Activated T-cell treated with anti-CD3 and anti-CD28 coated beads for 48 hours (primary cell): Measurements from ENCODE around the gene LMLN.
A peak's percentile ranks its signal among the peaks of the same experiment; 100 is the strongest.
"Not testable (repeated sequence)": the region's sequence is repeated elsewhere in the genome, so short reads cannot be mapped to it uniquely, and the experiment has no call there.

Experiments
- DNase-seq: peaks from one replicate; pipeline ENCODE4 v3.0.0-alpha.2; 2020; ENCODE audit warnings: low read depth

The LMLN gene

DNA sequence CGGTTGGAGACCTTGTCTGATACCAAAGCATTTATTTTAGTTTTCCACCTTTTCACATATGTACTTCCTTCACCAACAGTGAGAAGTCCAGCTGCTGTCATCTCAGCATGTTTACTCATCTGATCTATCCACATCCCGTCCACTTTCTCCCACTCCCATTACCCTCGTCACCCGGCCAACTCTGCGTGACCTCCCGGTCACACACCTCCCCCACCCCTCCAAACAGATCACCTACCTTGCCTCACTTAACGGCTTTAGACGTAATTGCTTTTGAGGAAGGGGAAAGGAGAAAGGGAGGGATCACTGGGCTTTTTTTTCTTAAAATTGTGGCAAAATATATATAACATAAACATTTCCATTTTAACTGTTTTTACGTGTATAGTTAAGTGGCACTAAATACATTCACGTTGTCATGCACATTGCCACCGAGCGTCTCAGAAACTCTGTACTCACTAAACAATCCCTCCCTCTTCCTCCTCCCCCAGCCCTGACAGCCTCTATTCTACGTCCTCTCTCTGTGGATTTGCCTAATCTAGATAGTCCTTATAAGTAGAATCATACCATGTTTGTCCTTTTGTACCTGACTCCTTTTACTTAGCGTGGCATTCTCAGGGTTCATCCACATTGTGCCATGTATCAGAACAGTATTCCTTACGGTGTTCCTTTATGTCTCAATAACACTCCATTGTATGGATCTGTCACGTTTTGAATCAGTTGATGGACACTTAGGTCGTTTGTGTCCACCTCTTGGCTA lies 67.2 kb downstream of the LMLN start:
- DNase-seq = no peak

GRCh38 chr3:198027799-198028390 lies 67.9 kb downstream of the LMLN start:
- no peak for DNase-seq

DNA sequence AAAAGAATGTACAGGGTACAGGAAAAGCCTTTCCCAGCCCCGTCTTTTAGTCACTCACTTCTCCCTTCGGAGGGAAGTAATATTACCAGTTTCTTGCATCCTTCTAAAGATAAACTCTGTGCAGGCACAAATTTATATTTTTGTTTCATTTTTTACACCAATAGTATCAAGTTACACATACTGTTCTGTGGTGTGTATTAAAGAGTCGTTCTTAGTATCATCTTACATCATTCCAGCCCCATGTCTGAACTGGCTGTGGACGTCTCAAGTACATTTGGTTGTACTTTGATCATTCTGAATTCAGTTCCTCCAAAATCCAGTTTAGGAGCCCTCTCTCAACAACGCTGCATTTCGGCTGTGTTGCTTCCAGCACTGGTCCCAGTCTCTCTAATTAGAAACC lies 68.7 kb downstream of the LMLN start:
- DNase-seq = no peak

DNA sequence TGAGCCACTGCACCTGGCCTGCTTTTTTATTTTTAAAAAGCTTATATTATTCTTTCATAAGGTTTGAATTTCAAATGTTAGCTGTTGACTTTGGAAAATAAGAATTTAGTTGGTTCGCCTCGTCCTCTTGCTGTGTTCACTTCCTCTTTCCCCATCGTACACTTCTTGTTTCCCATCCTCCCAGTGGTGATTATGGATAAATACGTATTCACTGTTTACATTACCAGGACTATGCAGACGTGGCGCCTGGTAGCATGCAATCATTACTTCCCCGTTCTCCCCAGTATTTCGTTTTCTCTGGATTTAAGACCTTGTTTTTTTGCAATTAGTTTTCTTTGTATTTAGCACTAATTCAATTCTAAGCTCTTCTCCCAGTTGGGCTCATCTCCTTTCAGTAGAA lies 70.1 kb downstream of the LMLN start:
- no peak for DNase-seq

DNA sequence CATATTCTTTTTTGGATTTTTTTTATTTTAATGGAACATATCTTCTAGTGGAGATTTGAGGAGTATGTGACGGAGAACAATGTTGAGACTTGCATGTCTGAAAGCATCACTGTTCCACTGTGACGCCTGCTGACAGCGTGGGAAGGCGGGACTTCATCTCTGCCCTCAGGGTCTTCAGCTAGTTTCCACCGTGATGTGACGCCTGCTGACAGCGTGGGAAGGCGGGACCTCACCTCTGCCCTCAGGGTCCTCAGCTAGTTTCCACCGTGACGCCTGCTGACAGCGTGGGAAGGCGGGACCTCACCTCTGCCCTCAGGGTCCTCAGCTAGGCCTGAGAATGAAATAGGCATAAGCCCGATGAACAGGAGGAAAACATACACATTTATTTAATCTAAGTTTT lies 70.7 kb downstream of the LMLN start:
- DNase-seq = no peak

DNA sequence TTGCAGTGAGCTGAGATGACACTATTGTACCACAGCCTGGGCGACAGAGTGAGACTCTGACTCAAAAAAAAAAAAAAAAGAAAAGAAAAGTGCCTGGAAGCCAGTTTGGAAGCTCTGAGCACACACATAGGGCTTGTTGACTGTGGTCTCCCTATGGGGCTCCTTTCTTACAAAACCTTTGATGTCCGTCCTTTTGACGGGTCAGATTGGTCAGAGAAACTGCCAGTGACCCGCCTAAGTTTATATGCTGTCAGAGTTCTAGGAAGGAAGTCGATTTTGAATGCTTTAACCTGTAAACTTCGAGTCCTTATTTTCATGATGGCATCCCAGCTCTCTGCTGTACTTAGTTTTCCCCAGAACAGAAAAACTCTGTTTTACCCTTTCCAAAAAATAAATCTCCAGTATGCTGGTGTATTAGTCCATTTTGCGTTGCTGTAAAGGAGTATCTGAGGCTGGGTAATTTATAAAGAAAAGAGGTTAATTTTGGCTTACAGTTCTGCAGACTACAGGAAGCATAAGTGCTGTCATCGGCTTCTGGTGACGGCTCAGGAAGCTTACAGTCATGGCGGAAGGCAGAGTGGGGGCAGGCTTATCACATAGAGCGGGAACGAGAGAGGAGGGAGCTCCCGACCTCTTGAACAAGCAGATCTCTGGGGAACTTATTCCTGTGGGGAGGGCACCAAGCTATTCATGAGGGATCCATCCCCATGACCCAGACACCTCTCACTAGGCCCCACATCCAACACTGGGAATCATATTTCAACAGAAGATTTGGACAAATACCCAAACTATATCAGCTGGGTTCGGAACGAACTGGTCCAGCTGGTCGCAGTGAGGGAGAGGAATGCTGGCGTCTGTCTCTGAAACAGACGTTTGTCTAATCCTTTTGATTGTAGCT lies 72.3 kb downstream of the LMLN start:
- no peak for DNase-seq

- DNase-seq = no peak
These were observed 83.1 kb downstream of the LMLN start for GRCh38 chr3:198043119-198043518.

DNA sequence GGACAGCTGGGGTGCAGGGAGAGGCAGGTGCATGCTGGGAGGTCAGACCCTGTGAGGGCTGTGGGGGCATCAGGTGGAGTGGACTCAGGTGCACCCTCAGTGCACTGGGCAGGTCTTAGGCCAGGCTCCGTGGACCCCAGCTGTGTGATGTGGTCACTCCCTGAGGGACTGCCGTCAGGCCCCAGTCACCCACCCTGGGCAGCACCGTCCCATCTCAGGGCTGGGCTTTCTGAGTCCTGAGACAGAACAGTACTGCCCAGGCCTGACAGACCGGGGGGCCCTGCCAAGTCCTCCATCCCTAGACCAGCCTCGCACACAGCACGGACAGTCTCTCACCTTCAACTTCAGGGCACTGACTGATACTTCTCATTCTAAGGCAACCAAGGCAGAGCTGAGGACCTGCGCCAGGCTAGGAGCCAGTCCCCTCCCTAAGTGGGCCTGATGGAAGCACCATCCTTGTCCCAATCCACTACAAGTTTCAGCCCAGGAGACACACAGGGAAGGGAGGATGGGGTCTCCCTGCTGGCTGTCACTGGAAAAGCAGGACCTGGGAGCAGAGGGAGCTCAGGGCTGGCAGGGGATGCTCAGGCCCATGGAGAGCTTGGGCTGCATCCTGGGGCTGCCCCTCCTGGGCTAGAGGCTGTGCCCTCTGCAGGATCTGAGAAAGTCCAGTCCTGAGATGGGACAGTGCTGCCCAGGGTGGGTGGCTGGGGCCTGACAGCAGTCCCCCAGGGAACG lies 86.3 kb downstream of the LMLN start:
- no peak for DNase-seq

- DNase-seq = no peak
These were observed 88.4 kb downstream of the LMLN start for GRCh38 chr3:198048445-198048844.

GRCh38 chr3:198051836-198052235 lies 91.8 kb downstream of the LMLN start:
- no peak for DNase-seq

GRCh38 chr3:198053462-198053861 lies 93.4 kb downstream of the LMLN start:
- DNase-seq = not testable (repeated sequence)

DNA sequence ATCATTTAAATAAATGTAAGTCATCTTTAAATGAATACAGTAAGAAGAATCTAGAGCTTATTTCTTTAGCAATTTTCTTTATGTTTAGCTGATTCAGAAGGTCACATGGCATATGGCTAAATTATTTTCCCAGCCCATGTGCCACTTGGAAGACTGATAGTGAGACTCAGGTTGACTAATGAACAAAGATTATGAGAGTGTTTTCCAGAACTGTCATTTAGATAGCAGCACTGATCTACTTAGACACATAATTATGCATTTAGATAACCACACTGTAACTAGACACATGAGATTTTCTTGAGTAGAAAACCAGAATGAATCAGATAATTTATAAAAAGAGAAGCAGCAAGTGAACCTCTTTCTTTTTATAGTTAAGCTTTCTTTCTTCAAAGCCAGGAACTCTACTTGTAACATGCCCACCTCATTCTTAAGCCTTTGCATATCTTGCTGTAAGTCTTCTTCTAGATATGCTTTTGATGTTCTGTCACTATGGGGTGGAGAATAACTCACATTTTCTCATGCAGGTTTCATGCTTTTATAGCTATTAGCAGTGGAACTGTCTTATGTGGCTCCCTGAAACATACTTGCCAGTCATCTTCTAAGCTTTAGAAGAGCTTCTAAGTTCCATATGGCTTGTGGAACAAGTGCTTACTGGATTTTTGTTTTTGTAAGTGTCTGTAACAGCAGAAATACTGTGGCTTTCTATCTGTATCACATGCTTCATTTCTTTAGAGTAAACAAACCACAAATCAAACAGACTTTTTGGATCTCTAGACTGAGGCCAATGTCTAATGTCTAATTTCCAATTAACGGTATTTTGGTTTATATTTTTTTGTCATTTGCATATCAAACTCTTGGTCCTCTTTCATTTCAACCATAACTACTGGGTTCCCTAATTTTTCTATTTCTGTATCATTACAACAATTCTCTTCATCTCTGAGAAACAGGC lies 101.4 kb downstream of the LMLN start:
- DNase-seq = no peak

GRCh38 chr3:198062068-198062465 lies 102.0 kb downstream of the LMLN start:
- DNase-seq = no peak

DNA sequence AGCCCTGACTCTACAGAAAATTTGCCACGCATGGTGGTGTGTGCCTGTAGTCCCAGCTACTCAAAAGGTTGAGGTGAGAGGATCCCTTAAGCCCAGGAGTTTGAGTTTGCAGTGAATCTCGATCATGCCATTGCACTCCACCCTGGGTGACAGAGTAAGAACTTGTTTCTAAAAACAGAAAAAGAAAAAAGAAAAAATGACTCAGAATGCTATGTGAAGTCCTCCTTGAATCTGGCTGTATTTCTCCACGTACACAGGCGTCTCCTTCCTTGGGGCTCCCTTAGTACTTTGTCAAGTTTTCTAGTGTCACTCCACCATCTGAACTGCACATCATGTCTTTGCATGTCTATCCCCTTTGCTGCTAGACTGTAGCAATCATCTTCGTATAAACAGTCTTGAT lies 104.4 kb downstream of the LMLN start:
- DNase-seq = no peak

DNA sequence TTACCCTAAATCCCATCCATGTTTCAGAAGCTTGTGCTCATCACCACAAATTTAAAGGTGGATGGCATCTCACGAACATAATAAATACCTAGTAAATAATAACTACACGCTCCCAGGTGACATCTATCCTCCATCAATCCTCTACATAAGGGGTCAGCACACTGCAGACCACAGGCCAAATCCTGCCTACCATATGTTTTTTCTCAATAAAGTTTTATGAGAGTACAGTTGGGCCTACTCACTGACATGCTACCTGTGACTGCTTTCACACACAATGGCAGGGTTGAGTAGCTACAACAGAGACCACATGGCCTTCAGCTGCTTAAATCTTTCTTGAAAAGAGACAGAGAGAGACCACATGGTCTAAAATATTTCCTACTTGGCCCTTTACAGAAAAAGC lies 105.9 kb downstream of the LMLN start:
- no peak for DNase-seq

GRCh38 chr3:198067416-198067815 lies 107.4 kb downstream of the LMLN start:
- DNase-seq = no peak

DNA sequence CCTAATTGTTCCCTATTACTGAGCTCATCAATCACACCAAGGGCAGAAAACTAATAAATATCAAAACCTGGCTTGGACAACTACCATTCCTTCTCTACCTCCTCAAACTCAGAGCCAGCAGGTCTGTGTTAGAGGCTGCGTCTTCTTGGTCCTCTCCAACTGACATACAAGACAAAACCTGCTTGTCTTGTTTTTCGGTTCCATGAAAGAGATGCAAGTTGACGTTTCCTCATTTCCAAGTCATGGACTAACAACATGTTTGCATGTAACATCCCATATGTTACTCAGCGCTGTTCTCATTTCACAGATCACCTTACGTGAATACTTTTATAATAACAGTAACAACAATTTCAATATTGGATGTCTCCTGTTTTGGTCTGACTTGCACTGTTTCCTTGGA lies 110.9 kb downstream of the LMLN start:
- no peak for DNase-seq

DNA sequence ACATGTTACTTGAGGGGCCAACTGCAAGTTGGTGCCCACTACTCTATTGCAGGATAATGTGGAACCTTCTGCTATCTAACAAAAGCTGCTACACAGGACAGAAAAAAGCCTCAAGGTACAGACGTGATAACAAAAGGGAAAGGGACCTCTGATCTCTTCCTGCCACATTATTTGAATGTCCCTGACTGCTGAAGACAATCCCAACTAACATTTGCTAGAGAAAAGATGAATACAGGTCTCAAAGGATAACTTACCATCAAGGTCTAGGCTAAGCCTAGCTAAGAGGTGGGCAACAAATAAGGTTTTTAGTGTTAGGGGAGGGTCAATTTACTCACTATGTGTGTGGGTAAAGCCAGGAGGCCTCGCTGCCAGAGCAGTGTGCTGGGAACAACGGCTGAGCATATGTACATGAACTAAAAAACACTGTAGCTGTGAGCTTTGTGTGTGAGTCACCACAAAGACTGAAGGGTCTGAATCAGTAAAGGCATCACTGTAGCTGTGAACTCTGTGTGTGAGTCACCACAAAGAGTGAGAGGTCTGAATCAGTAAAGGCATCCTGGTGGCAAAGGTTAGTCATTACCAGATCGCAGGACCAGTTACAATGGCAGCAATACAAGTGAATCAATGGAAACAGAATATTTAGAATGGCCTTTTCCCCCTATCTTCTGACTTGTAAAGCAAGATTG lies 111.7 kb downstream of the LMLN start:
- DNase-seq = peak; percentile 42

GRCh38 chr3:198076722-198077308 lies 116.8 kb downstream of the LMLN start:
- no peak for DNase-seq
